Endothelial cell (in vitro differentiated cells): ENCODE data around the gene ATP5PB. TPM values are rescaled to one million over a fixed set of nuclear protein-coding genes. Genes with fewer than 3 reads are reported as not detected.
A peak's percentile ranks its signal among the peaks of the same experiment; 100 is the strongest.

ENCODE experiments used
- DNase-seq: peaks from one replicate; pipeline ENCODE4 v3.0.0; 2021; ENCODE audit warnings: low spot score
- H3K27ac Mint-ChIP-seq: one replicate; pipeline ENCODE4 v1.8.0; 2021; ENCODE audit warnings: mixed read lengths, inconsistent platforms; ENCODE audit not compliant: unreplicated experiment
- H3K27me3 Mint-ChIP-seq: one replicate; pipeline ENCODE4 v1.8.0; 2021; ENCODE audit warnings: mild to moderate bottlenecking, moderate library complexity, mixed read lengths, inconsistent platforms; ENCODE audit not compliant: unreplicated experiment
- H3K36me3 Mint-ChIP-seq: one replicate; pipeline ENCODE4 v1.8.0; 2021; ENCODE audit warnings: mild to moderate bottlenecking, low read depth, mixed read lengths, inconsistent platforms; ENCODE audit not compliant: unreplicated experiment
- H3K4me1 Mint-ChIP-seq: one replicate; pipeline ENCODE4 v1.8.0; 2021; ENCODE audit warnings: mild to moderate bottlenecking, mixed read lengths, inconsistent platforms; ENCODE audit not compliant: unreplicated experiment
- H3K4me3 Mint-ChIP-seq: one replicate; pipeline ENCODE4 v1.8.0; 2021; ENCODE audit warnings: mild to moderate bottlenecking, mixed read lengths, inconsistent platforms; ENCODE audit not compliant: unreplicated experiment
- H3K9me3 Mint-ChIP-seq: one replicate; pipeline ENCODE4 v1.8.0; 2021; ENCODE audit warnings: mixed read lengths, inconsistent platforms; ENCODE audit not compliant: unreplicated experiment
- total RNA-seq: library from RNA; stranded (reverse); fragmentation: NEBNext Ultra II Directional; extraction: Animal tissue kit (Norgen Biotek cat#: 25700); gene quantifications from one replicate; pipeline ENCODE4 v1.2.1, GENCODE V29; 2021; ENCODE audit not compliant: unreplicated experiment
- TF ChIP-seq, protein P1 (sequence below): fragments of 200-600 bp; sonication (generic); IDR thresholded peaks from one replicate; pipeline ENCODE4 v1.5.0; 2021; ENCODE audit warnings: antibody characterized with exemption; ENCODE audit not compliant: unreplicated experiment

ATP5PB gene
- total RNA-seq, 1 donor from 2014 or later: 211 TPM

DNA sequence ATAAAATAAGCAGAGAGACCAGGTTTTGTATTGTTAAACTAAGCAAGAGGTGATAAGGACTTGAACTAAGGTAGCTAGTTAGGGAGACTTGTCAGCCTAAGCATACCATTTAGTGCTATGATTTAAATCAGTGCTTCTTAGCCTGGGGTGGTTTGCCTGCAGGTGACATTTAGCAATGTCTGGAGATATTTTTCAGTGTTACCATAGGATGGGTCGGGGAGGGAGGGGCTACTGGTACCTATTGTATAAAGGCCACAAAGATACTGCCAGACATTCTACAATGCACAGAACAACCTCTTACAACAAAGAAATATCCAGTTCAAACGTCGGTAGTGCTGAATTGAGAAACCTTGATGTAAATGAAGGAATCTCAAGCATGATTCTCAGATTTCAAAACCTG is 3.3 kb downstream of the ATP5PB start:
- DNase-seq: no peak
- TF ChIP-seq, protein P1, sequence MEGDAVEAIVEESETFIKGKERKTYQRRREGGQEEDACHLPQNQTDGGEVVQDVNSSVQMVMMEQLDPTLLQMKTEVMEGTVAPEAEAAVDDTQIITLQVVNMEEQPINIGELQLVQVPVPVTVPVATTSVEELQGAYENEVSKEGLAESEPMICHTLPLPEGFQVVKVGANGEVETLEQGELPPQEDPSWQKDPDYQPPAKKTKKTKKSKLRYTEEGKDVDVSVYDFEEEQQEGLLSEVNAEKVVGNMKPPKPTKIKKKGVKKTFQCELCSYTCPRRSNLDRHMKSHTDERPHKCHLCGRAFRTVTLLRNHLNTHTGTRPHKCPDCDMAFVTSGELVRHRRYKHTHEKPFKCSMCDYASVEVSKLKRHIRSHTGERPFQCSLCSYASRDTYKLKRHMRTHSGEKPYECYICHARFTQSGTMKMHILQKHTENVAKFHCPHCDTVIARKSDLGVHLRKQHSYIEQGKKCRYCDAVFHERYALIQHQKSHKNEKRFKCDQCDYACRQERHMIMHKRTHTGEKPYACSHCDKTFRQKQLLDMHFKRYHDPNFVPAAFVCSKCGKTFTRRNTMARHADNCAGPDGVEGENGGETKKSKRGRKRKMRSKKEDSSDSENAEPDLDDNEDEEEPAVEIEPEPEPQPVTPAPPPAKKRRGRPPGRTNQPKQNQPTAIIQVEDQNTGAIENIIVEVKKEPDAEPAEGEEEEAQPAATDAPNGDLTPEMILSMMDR: no peak
- no peaks in the 10 kb centered on the region for H3K9me3 Mint-ChIP-seq
- peaks cover 7% of the 10 kb centered on the region for H3K27me3 Mint-ChIP-seq
- no peak overlapping the region for H3K27ac Mint-ChIP-seq
- no peaks in the 10 kb centered on the region for H3K36me3 Mint-ChIP-seq
- H3K4me1 Mint-ChIP-seq: peaks cover 26% of the 10 kb centered on the region
- no peak overlapping the region for H3K4me3 Mint-ChIP-seq

DNA sequence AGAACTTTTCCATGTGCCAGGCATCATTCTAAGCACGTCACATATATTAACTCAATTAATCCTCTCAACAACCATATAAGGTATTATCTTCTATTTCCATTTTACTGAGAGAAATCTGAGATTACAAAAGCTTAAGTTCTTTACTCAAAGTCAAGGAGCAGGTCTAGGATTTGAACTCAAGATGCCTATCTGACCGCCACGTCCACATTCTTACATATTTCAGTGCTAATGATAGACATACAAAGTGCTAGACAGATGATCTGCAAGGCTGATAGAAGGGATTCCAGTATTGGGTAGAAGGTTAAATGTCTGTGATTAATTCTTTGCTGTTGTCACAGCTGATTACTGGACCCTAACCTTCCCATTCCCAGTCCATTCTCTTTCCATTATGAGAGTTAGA is 4.4 kb downstream of the ATP5PB start:
- Mint-ChIP-seq H3K36me3 (peaks cover 4% of the 10 kb centered on the region), H3K27me3 (peaks cover 4% of the 10 kb centered on the region), H3K9me3 (no peaks in the 10 kb centered on the region), H3K27ac (peak overlapping the region; percentile 1), H3K4me3 (no peak overlapping the region), H3K4me1 (peaks cover 16% of the 10 kb centered on the region)
- DNase-seq: no peak
- TF ChIP-seq, protein P1: no peak

DNA sequence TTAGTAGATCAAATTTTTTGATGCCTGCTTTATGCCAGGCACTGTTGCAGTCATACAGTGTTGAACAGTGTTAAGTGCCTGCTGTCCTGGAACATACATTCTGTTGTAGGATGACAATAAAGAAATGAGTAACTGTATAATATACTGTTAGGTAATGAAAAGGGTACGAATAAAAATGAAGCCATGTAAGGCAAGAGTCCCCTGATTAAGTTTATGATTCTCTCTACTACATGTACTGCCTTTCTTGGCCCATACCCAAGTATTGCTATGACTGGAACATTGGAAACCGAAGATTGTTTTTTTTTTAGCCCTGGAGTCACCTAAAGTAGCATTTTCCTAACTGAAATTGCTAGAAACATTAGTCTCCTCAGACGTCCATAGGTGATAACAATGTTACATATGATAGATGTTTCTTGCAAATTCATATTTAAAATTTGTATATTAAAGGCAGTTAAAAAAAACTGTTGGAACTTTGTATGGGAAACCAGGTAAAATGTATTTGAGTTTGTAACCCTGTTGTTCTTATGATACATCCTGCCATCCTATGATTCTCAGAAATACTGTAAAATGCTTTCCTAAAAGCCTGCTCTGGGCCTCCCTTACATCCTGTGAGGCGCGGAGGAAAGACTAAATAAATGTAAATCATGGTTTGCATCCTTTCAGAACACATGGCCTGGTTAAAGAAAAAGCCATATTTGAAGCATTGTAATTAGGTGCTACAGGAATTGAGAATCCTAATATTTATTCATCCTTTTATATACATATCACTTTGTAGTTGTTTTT is 5.8 kb downstream of the ATP5PB start:
- no peak overlapping the region for H3K27ac Mint-ChIP-seq
- H3K4me3 Mint-ChIP-seq: no peak overlapping the region
- no peak for DNase-seq
- H3K36me3 Mint-ChIP-seq: peaks cover 9% of the 10 kb centered on the region
- no peaks in the 10 kb centered on the region for H3K9me3 Mint-ChIP-seq
- peaks cover under 1% of the 10 kb centered on the region for H3K27me3 Mint-ChIP-seq
- TF ChIP-seq, protein P1: no peak
- peaks cover 6% of the 10 kb centered on the region for H3K4me1 Mint-ChIP-seq

DNA sequence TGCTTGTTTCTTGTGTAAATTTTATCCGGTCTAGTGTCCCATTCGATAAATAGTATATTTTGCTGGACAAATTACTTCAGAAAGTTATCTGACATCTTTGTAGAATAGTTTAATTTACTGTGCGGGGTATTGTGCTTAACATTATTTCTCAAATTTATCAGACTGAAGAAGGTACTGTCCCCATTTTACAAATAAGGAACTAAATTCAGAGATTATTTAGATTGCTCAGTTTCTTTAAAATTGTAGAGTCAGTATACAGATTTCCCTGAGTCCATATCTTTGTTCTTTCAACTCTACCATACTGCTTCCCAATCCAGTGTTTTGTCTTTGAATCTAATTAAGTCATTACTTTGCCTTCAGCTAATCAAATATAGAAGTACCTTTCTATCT is 6.4 kb downstream of the ATP5PB start:
- H3K27ac Mint-ChIP-seq: no peak overlapping the region
- peaks cover 9% of the 10 kb centered on the region for H3K36me3 Mint-ChIP-seq
- no peaks in the 10 kb centered on the region for H3K27me3 Mint-ChIP-seq
- peaks cover 6% of the 10 kb centered on the region for H3K4me1 Mint-ChIP-seq
- H3K4me3 Mint-ChIP-seq: no peak overlapping the region
- TF ChIP-seq, protein P1: no peak
- no peaks in the 10 kb centered on the region for H3K9me3 Mint-ChIP-seq
- no peak for DNase-seq

DNA sequence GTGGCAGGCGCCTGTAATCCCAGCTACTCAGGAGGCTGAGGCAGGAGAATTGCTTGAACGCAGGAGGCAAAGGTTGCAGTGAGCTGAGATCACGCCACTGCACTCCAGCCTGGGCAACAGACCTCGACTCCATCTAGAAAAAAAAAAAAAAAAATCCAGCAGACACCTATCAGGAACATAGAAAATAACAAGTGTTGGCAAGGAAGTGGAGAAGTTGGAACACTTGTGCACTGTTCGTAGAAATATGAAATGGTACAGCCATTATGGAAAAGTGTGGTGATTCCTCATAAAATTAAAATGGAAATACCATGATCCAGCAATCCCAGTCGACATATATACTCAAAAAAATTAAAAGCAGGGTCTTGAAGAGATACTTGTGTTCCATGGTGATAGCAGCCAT is 12.5 kb downstream of the ATP5PB start:
- no peaks in the 10 kb centered on the region for H3K4me1 Mint-ChIP-seq
- H3K4me3 Mint-ChIP-seq: no peak overlapping the region
- H3K9me3 Mint-ChIP-seq: no peaks in the 10 kb centered on the region
- TF ChIP-seq, protein P1: no peak
- peaks cover 1% of the 10 kb centered on the region for H3K27me3 Mint-ChIP-seq
- DNase-seq: no peak
- peaks cover 9% of the 10 kb centered on the region for H3K36me3 Mint-ChIP-seq
- no peak overlapping the region for H3K27ac Mint-ChIP-seq
